GM12865 (cell line): Measurements from ENCODE around the gene ATP9A.
"Not testable (repeated sequence)": the region's sequence is repeated elsewhere in the genome, so short reads cannot be mapped to it uniquely, and the experiment has no call there.

ENCODE experiments used
- DNase-seq: peaks from one replicate; pipeline ENCODE4 v3.0.0; 2010; ENCODE audit warnings: low read depth
- H3K4me3 ChIP-seq: 2 replicates; pipeline ENCODE4 v1.5.1; 2011; ENCODE audit warnings: mild to moderate bottlenecking, low read depth, low read length, control low read depth
- TF ChIP-seq, protein P1 (sequence below): IDR thresholded peaks from 2 replicates; pipeline ENCODE4 v1.5.1; 2011; ENCODE audit warnings: low read length, control low read depth, low read depth, inconsistent platforms; ENCODE audit not compliant: insufficient read depth; ENCODE audit errors: missing control alignments

The ATP9A gene, protein sequence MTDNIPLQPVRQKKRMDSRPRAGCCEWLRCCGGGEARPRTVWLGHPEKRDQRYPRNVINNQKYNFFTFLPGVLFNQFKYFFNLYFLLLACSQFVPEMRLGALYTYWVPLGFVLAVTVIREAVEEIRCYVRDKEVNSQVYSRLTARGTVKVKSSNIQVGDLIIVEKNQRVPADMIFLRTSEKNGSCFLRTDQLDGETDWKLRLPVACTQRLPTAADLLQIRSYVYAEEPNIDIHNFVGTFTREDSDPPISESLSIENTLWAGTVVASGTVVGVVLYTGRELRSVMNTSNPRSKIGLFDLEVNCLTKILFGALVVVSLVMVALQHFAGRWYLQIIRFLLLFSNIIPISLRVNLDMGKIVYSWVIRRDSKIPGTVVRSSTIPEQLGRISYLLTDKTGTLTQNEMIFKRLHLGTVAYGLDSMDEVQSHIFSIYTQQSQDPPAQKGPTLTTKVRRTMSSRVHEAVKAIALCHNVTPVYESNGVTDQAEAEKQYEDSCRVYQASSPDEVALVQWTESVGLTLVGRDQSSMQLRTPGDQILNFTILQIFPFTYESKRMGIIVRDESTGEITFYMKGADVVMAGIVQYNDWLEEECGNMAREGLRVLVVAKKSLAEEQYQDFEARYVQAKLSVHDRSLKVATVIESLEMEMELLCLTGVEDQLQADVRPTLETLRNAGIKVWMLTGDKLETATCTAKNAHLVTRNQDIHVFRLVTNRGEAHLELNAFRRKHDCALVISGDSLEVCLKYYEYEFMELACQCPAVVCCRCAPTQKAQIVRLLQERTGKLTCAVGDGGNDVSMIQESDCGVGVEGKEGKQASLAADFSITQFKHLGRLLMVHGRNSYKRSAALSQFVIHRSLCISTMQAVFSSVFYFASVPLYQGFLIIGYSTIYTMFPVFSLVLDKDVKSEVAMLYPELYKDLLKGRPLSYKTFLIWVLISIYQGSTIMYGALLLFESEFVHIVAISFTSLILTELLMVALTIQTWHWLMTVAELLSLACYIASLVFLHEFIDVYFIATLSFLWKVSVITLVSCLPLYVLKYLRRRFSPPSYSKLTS

DNA sequence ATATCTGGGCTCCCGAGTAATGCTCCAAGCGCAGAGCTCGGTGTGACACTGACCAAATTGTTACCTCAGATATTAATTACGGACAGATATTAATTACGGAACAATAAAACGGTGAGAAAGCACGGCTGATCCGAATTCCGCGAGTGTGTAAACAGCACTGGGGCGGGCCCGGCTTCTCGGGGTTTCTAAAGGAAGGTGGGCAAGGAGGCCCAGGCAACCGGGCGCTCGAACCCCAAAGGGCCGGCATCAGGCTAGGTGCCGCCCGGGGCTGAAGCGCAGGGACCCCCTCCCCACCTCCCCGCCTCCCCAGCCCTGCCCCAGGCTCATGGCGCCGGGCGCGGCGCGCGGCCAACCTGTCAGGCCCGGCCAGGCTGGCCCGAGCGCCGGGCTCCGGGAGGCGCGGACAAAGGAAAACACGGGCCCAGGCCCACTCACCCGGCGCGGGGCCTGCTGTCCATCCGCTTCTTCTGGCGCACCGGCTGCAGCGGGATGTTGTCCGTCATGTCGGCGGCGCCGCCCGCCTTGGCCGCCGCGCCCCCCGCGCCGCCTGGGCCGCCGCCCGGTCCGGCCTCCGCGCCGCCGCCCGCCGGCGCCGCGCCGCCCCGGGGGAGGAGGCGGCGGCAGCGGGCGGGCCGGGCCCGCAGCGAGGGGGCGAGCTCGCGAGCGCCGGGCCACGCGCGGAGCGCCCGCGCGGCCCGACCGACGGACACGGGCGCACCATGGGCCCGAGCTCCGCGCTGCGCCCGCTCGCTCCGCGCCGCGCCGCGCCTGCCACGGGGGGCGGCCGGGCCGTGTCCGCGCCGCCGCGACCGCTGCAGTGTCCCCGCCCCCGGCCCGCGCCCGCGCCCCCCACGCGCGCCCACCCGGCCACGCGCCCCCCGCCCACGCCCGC is at the start of gene ATP9A:
TSS of gene ATP9A (minus strand) at position 524 of the 892 bp plus-strand sequence. CDS start at position 503, 21 bp downstream.
- H3K4me3 ChIP-seq = no peak within 1 kb of the TSS
- TF ChIP-seq, protein P1, sequence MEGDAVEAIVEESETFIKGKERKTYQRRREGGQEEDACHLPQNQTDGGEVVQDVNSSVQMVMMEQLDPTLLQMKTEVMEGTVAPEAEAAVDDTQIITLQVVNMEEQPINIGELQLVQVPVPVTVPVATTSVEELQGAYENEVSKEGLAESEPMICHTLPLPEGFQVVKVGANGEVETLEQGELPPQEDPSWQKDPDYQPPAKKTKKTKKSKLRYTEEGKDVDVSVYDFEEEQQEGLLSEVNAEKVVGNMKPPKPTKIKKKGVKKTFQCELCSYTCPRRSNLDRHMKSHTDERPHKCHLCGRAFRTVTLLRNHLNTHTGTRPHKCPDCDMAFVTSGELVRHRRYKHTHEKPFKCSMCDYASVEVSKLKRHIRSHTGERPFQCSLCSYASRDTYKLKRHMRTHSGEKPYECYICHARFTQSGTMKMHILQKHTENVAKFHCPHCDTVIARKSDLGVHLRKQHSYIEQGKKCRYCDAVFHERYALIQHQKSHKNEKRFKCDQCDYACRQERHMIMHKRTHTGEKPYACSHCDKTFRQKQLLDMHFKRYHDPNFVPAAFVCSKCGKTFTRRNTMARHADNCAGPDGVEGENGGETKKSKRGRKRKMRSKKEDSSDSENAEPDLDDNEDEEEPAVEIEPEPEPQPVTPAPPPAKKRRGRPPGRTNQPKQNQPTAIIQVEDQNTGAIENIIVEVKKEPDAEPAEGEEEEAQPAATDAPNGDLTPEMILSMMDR = no peak
- no peak for DNase-seq

DNA sequence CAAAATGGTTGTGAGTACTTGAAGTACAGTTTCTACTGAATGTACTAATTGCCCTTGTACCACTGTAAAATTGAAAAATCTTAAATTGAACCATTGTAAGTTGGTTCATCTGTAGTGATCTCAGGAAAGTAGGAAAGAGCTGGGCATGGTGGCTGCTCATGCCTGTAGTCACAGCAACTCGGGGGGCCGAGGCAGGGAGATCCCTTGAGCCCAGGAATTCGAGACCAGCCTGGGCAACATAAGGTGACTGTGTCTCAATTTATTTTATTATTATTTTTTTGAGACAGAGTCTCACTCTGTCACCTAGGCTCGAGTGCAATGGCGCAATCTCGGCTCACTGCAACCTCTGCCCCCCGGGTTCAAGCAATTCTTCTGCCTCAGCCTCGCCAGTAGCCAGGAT is 48.7 kb upstream of the ATP9A start:
- not testable (repeated sequence) for H3K4me3 ChIP-seq, DNase-seq

DNA sequence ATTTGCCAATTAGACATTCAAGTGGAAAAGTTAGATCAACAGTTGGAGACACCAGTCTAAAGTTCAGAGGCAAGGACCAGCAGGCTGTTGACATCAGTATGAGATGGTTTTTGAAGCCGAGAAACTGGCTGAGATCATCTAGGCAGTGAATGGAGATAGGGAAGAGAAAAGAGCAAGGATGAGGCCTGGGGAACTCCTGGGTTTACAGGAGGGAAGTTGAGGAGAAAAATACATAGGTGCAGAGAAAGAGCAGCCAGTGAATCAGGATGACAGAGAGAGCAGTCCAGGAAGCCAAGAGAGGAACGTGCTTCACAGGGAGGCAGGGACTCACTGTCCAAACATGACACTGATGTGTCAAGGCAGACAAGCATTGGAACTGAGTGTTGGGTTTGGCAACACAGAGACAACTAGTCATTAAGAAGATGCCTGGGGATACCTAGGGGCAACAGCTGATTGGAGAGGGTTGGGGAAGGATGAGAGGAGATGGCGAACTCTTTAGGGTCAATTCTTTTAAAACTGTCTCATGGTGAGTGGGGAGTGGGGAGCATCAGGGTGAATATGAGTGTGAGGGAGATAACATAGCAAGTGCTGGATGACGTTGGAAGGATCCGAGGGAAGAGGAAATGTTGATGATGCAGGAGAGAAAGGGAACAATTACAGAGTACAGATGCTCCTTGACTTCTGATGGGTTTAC is 47.3 kb upstream of the ATP9A start:
- TF ChIP-seq, protein P1 = no peak
- no peak for DNase-seq

DNA sequence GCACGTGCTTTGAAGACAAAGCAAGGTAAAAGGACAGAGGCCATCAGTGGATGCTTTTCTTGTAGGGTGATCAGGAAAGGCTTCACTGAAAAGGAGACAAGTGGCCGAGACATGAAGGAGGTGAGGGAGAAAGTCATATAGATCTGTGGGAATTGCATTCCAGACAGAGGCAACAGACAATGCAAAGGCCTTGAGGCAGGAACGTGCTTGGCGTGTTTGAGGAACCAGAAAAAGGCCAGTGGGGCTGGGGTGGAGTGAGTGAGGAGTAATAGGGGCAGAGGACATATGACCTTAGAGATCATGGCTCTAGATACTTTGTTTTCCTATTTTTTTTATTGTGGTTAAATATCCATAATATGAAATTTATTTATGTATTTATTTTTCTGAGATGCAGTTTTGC is 44.7 kb upstream of the ATP9A start:
- H3K4me3 ChIP-seq = no peak overlapping the region
- no peak for DNase-seq
- TF ChIP-seq, protein P1 = no peak

More for the DNA sequence above, 47.3 kb upstream of the ATP9A start:
- H3K4me3 ChIP-seq = no peak overlapping the region

DNA sequence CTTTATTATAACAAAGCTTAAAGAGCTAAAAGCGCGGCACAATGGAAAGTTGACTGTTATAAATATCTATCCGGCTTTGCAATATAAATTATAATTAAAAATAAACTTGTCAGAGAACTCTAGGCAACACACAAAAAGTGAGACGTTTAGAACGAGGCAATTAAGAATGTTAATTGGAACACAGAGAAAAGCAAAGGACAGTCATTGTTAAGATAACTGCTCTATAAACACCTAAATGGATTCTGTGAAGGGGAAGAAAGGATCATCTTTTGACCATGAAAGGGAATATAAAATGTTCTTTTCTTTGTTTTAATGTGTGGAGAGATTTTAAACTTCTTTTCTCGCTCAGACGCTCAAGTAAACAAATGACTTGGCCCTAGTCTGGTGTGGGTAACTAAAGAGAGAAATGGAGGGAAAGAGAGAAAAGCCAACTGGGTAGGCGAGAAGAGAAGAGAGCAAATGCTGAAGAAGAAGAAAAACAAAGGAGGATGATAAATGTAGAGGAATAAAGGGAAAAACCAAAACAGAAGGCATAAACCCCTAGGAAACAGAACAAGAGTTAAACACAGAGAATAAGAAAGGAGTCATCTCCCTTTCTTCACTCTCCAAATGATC is 43.4 kb upstream of the ATP9A start:
- TF ChIP-seq, protein P1 = no peak
- no peak overlapping the region for H3K4me3 ChIP-seq
- no peak for DNase-seq

DNA sequence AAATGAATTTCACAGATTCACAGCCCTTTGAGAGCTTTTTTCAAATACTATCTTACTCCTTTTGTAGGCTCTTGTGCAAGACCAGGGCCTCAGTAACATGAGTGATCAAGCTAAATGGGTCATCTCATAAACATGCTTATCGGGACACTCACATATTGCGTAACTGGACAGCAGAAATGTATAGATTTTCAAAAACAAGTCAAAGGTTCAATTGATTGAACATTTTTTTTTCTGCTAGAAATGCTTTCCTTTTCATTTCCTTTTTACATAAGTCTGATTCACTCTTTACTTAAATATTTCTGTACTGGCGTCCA is 42.8 kb upstream of the ATP9A start:
- TF ChIP-seq, protein P1 = no peak
- no peak overlapping the region for H3K4me3 ChIP-seq
- no peak for DNase-seq
